Measurements from ENCODE around the gene KREMEN1. TPM values are rescaled to one million over a fixed set of nuclear protein-coding genes. Genes with fewer than 3 reads are reported as not detected.

Gene KREMEN1
- total and polyA plus RNA-seq, 8 donors: 5.4 to 34.5 (median 11.6) TPM

DNA sequence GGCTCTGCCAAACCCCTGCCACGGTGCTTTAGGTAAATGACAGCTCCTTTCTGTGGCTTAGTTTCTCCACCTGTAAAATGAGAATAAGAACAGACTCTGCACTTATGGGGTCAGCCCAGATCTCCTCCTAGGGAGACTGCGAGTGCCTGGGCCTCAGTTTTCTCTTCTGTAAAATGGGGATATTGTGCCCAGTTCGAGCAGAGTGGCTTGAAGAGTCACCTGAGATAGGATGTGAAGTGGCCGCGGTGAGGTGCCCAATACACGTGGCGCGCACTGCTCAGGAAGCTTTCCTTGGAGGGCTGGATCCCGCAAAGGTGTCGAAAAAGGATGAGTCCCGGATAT lies 132.4 kb downstream of the KREMEN1 start:
- TF ChIP-seq, protein P1, sequence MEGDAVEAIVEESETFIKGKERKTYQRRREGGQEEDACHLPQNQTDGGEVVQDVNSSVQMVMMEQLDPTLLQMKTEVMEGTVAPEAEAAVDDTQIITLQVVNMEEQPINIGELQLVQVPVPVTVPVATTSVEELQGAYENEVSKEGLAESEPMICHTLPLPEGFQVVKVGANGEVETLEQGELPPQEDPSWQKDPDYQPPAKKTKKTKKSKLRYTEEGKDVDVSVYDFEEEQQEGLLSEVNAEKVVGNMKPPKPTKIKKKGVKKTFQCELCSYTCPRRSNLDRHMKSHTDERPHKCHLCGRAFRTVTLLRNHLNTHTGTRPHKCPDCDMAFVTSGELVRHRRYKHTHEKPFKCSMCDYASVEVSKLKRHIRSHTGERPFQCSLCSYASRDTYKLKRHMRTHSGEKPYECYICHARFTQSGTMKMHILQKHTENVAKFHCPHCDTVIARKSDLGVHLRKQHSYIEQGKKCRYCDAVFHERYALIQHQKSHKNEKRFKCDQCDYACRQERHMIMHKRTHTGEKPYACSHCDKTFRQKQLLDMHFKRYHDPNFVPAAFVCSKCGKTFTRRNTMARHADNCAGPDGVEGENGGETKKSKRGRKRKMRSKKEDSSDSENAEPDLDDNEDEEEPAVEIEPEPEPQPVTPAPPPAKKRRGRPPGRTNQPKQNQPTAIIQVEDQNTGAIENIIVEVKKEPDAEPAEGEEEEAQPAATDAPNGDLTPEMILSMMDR (IDR thresholded peaks at IDR 0.05): no peak
- H3K36me3 ChIP-seq: no peaks in the 10 kb centered on the region
- H3K4me3 ChIP-seq: peak overlapping the region; percentile 55 to 71 (median 61)
- intact Hi-C loops (cut with DNase I; ENCODE audit: low total_unique reads): loop anchor here (5.0 kb wide), 1 partner anchor 42 kb away; no protein-coding TSS in a partner anchor
- peaks cover 22 to 59% (median 39%) of the 10 kb centered on the region in 4 donors for H3K4me1 ChIP-seq
- H3K27me3 ChIP-seq: peaks cover 0 to 17% (median 0%) of the 10 kb centered on the region in 3 donors
- H3K27ac ChIP-seq: peak overlapping the region in 4 of 5 donors; percentile 24 to 70 (median 52)
- H3K9me3 ChIP-seq: no peaks in the 10 kb centered on the region
- 58 to 68% (median 63%) methylated on average over 9 to 11 of the region's 11 CpGs for WGBS, 5 donors
- DNase-seq: no peak

DNA sequence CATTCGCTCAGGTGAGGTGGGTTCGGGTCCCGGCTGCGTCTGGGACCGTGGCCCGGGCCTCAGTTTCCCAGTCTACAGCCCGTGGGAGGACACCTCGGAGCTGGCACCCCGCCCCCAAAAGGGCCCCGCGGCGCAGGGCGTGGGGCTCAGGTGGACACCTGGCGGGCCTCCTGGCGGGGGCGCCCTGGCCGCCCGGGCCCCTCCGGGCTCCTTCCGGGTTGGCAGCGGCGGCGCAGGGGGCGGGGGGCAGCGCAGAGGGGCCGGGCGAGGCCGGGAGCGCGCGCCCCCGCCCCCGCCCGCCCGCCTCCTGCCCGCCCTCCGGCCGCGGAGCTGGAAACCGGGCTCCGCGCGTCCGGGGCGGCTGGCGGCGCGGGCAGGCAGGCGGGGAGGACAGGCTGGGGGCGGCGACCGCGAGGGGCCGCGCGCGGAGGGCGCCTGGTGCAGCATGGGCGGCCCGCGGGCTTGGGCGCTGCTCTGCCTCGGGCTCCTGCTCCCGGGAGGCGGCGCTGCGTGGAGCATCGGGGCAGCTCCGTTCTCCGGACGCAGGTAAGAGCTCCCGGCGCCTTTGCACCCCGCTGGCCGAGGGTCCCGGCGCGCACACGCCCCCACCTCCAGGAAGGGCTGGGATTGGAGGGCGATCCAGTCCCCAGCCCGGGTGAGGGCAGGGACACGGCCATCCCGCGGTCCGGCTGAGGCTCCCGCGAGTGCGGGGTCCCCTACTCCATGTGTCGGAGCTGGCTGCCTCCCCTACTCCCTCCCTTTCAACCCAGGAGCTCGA lies 132.9 kb downstream of the KREMEN1 start, which contains the start of gene EMID1:
Gene EMID1, plus strand, starts transcription at position 303 of the 778 bp plus-strand sequence. Its CDS starts 143 bp downstream, at position 446.
- intact Hi-C loops (cut with DNase I; ENCODE audit: low total_unique reads): loop anchor here (5.0 kb wide), 1 partner anchor 42 kb away; no protein-coding TSS in a partner anchor
- Histone ChIP-seq H3K27me3 (peaks cover 0 to 17% (median 0%) of the 10 kb centered on the region in 3 donors), H3K36me3 (no peaks in the 10 kb centered on the region), H3K27ac (peak within 1 kb of the TSS in 4 of 5 donors; percentile 24 to 70 (median 52)), H3K9me3 (no peaks in the 10 kb centered on the region), H3K4me3 (peak within 1 kb of the TSS; percentile 55 to 71 (median 61)), H3K4me1 (peaks cover 22 to 59% (median 39%) of the 10 kb centered on the region in 4 donors)
- peak; percentile 61 to 85 for DNase-seq
- 0 to 6% (median 2%) methylated on average over 20 to 84 of the region's 90 CpGs for WGBS, 5 donors
- no peak for TF ChIP-seq POLR2AphosphoS5 (IDR thresholded peaks at IDR 0.05)
- TF ChIP-seq, protein P1 (IDR thresholded peaks at IDR 0.05): peak in 1 of 7 experiments; percentile 25

DNA sequence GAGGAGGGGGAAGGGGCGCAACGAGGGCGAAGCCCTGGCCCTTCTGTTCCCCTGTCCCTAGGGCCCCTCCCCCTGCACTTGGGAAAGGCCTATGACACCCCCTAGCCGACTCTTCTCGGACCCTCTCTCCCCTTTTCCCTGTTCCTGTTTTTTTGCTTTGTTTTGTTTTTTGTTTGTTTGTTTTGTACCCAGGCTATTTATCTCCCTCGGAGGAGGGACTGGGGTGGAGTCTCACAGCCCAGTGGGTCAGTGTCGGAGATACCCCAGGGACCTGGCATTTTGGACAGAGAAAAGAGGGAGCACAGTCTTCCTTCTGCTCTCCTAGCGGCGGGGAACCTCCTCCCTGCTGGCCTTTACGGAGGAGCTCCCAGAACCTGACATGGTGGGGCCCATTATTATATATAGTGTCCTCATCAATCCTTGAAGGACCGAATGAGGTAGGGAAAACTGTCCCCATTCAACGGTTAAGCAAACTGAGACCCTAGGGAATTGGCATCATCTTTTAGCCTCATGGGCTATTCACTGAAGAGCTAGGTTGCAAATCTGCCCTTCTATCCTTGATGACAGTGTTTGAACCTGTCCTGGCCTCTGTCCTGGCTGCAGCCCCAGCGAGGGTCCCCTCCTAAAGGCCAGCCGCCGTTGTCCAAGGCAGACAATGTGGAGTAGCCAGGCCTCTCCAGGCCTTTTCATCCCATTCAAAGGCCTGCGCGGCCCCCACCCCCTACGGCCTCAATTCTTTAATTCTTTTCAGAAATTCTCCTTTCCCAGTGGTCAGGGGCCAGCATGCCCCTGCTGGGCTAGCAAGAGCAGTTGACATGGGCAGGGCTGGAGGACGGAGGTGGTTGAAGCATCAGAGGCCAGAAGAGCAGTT lies 133.8 kb downstream of the KREMEN1 start:
- Histone ChIP-seq H3K9me3 (no peaks in the 10 kb centered on the region), H3K4me1 (peaks cover 22 to 58% (median 39%) of the 10 kb centered on the region in 4 donors), H3K27me3 (peaks cover 0 to 17% (median 0%) of the 10 kb centered on the region in 3 donors), H3K36me3 (no peaks in the 10 kb centered on the region), H3K4me3 (peak overlapping the region; percentile 55 to 71 (median 61)), H3K27ac (peak overlapping the region in 4 of 5 donors; percentile 3 to 70 (median 40))
- DNase-seq: no peak
- intact Hi-C loops (cut with DNase I; ENCODE audit: low total_unique reads): loop anchor here (5.0 kb wide), 1 partner anchor 41 kb away; no protein-coding TSS in a partner anchor
- no peak for TF ChIP-seq POLR2A (IDR thresholded peaks at IDR 0.05)
- TF ChIP-seq, protein P1 (IDR thresholded peaks at IDR 0.05): no peak
- TF ChIP-seq EP300 (IDR thresholded peaks at IDR 0.05): no peak
- TF ChIP-seq POLR2AphosphoS5 (IDR thresholded peaks at IDR 0.05): no peak
- WGBS, 5 donors: 43 to 55% (median 48%) methylated on average over 17 to 19 of the region's 19 CpGs

DNA sequence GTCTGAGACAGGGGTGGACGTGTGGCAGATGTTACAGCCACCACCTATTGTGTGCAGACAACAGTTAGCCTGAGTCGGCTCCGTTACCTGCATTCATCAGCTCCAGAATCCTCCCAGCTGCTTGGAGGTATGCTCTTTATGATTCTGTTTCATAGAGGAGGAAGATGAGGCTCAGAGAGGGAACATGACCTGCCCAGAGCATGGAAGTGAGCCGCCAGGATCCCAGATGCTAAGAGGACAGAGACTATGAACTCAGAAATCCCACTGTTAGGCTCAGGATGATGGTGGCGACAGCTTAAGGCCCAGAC lies 134.4 kb downstream of the KREMEN1 start:
- Histone ChIP-seq H3K27me3 (peaks cover 0 to 17% (median 0%) of the 10 kb centered on the region in 3 donors), H3K4me1 (peaks cover 22 to 52% (median 34%) of the 10 kb centered on the region in 4 donors), H3K27ac (no peak overlapping the region), H3K4me3 (peak overlapping the region in 2 of 4 donors; percentile 55 to 71), H3K36me3 (no peaks in the 10 kb centered on the region), H3K9me3 (no peaks in the 10 kb centered on the region)
- intact Hi-C loops (cut with DNase I; ENCODE audit: low total_unique reads): loop anchor here (5.0 kb wide), 1 partner anchor 40 kb away; no protein-coding TSS in a partner anchor
- TF ChIP-seq EP300 (IDR thresholded peaks at IDR 0.05): no peak
- 77 to 94% (median 91%) methylated on average over 5 of the region's 5 CpGs for WGBS, 5 donors
- DNase-seq: no peak
